Keratinocyte (primary cell): ENCODE results near the gene CCDC146.

Source experiments
- EZH2 ChIP-seq: IDR thresholded peaks from one replicate; pipeline ENCODE4 v1.6.1; 2012; ENCODE audit warnings: inconsistent platforms, mild to moderate bottlenecking, low read length, moderate library complexity
- TF ChIP-seq, protein P1 (sequence below), 3 experiments: IDR thresholded peaks in 1 of 3; conservative IDR thresholded peaks in 1 of 3; optimal IDR thresholded peaks in 1 of 3; 2 replicates in 2 of 3; 3 replicates in 1 of 3; pipeline versions ENCODE3 to v1.5.1; 2011; ENCODE audit warnings: low read length in 3 of 3, mild to moderate bottlenecking in 3 of 3, moderate library complexity in 2 of 3, control low read depth in 1 of 3, inconsistent platforms in 1 of 3; ENCODE audit not compliant: insufficient read depth in 2 of 3; ENCODE audit errors: extremely low read depth in 1 of 3

DNA sequence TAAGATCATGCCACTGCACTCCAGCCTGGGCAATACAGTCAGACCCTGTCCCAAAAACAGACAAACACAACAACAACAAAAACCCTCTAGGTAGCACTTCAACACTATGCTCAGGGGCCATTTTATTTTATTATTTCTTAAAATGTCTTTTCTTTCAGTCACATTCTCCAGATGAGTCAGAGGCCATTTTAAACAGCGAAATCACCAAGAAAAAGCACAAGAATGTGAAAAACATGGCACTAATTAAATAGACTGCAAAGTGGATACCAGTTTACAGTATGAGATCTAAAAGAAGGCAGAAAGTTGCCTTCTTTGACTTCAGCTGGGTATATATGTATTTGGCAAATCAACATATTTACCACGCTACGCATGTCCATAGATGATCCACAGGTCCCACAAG lies 83.3 kb downstream of the CCDC146 start:
- TF ChIP-seq, protein P1, sequence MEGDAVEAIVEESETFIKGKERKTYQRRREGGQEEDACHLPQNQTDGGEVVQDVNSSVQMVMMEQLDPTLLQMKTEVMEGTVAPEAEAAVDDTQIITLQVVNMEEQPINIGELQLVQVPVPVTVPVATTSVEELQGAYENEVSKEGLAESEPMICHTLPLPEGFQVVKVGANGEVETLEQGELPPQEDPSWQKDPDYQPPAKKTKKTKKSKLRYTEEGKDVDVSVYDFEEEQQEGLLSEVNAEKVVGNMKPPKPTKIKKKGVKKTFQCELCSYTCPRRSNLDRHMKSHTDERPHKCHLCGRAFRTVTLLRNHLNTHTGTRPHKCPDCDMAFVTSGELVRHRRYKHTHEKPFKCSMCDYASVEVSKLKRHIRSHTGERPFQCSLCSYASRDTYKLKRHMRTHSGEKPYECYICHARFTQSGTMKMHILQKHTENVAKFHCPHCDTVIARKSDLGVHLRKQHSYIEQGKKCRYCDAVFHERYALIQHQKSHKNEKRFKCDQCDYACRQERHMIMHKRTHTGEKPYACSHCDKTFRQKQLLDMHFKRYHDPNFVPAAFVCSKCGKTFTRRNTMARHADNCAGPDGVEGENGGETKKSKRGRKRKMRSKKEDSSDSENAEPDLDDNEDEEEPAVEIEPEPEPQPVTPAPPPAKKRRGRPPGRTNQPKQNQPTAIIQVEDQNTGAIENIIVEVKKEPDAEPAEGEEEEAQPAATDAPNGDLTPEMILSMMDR (optimal IDR thresholded peaks at IDR 0.05 in 1 of 3, IDR thresholded peaks at IDR 0.05 in 1 of 3, conservative IDR thresholded peaks at IDR 0.05 in 1 of 3; ENCODE audit: extremely low read depth in 1 of 3, insufficient read depth in 2 of 3, low read length in 3 of 3): no peak
- no peak for TF ChIP-seq EZH2
